ENCODE measurements around the gene NPC1. TPM values are rescaled to one million over a fixed set of nuclear protein-coding genes. Genes with fewer than 3 reads are reported as not detected.

NPC1 gene
- polyA plus RNA-seq, 1 donor (not counting 4 experiments of a cell fraction or from before 2014, with no cell fraction given), result 49.9 TPM

DNA sequence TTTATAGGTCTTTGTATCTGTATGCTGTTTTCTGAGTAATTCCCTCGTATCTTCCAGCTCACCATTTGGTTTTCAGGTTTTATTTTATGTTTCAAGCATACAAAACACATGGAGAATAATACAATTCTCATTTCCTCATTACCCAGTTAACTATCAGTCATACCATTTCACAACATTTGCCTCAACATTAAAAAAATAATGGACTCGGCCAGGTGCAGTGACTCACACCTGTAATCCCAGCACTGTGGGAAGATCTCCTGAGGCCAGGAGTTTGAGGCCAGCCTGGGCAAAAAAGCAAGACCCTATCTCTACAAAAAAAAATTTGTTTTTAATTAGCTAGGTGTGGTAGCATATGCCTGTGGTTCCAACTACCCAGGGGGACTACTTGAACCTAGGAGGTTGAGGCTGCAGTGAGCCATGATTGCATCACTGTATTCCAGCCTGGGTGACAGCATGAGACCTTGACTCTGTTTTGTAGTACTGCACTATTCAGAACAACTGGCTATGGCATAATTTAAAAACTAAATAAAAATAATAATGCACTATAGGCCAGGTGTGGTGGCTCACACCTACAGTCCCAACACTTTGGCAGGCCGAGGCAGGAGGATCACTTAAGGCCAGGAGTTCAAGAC is 20.3 kb downstream of the NPC1 start:
- no peak for FAIRE-seq
- Histone ChIP-seq H3K9ac (ENCODE audit: control insufficient read depth, extremely low read depth, insufficient read depth, low read length) (no peak overlapping the region), H3K4me1 (ENCODE audit: control insufficient read depth, extremely low read depth, insufficient read depth, low read length) (peaks cover 4% of the 10 kb centered on the region), H3K4me2 (ENCODE audit: control insufficient read depth, extremely low read depth, insufficient read depth, low read depth, low read length) (no peak overlapping the region), H3K9me3 (ENCODE audit: control insufficient read depth, low read depth, low read length) (no peaks in the 10 kb centered on the region), H3K27me3 (ENCODE audit: control insufficient read depth, extremely low read depth, insufficient read depth, low read length) (no peaks in the 10 kb centered on the region), H3K79me2 (ENCODE audit: control insufficient read depth, insufficient read depth, low read length) (peaks cover 3% of the 10 kb centered on the region), H3K9me1 (ENCODE audit: control insufficient read depth, extremely low read depth, insufficient read depth, low read length) (no peaks in the 10 kb centered on the region), H2AFZ (ENCODE audit: control insufficient read depth, low read length) (no peak overlapping the region), H3K27ac (ENCODE audit: control insufficient read depth, insufficient read depth, low read length) (peak overlapping the region; percentile 45), H4K20me1 (ENCODE audit: control insufficient read depth, extremely low read depth, insufficient read depth, low read length) (peaks cover 3% of the 10 kb centered on the region), H3K36me3 (ENCODE audit: control insufficient read depth in 2 of 2, extremely low read depth in 1 of 2, insufficient read depth in 2 of 2, low read length in 2 of 2) (peaks cover 20 to 68% of the 10 kb centered on the region in 2 experiments), H3K4me3 (ENCODE audit: control insufficient read depth in 2 of 3, extremely low read depth in 1 of 3, insufficient read depth in 2 of 3, low read depth in 1 of 3, low read length in 3 of 3) (no peak overlapping the region)
- no peak for DNase-seq (ENCODE audit: low read depth, low spot score)
- TF ChIP-seq CTCF (optimal IDR thresholded peaks at IDR 0.05 in 1 of 3, IDR thresholded peaks at IDR 0.05 in 1 of 3, conservative IDR thresholded peaks at IDR 0.05 in 1 of 3; ENCODE audit: extremely low read depth in 1 of 3, insufficient read depth in 2 of 3, low read length in 3 of 3) (no peak), EZH2 (IDR thresholded peaks at IDR 0.05; ENCODE audit: low read length) (no peak)
- dilution Hi-C loops (cut with MboI; ENCODE audit: extremely low pct_ligation_motif_present, low sequenced_read_pairs), result no loop called here

DNA sequence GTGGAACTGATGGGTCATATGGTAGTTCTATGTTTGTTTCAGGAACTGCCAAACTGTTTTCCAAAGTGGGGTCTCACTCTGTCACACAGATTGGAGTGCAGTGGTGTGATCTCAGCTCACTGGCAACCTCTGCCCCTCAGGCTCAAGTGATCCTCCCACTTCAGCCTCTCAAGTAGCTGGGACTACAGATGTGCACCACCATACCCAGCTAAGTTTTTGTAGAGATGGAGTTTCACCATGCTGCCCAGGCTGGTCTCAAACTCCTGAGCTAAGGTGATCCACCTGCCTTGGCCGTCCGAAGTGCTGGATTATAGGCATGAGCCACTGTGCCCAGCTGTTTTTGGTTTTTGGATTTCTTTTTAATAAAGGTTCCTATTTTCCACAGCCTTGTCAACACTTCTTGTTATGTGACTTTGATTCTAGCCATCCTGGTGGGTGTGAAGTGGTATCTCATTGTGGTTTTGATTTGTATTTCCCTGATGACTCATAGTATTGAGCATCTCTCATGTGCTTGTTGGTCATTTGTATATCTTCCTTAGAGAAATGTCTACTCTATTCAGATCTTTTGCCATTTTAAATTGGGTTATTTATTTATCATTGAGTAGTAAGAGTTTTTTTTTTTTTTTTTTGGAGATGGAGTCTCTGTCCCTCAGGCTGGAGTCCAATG is 22.8 kb downstream of the NPC1 start:
- H3K4me1 ChIP-seq (ENCODE audit: control insufficient read depth, extremely low read depth, insufficient read depth, low read length), result peaks cover 4% of the 10 kb centered on the region
- TF ChIP-seq CTCF (optimal IDR thresholded peaks at IDR 0.05 in 1 of 3, IDR thresholded peaks at IDR 0.05 in 1 of 3, conservative IDR thresholded peaks at IDR 0.05 in 1 of 3; ENCODE audit: extremely low read depth in 1 of 3, insufficient read depth in 2 of 3, low read length in 3 of 3) (no peak), EZH2 (IDR thresholded peaks at IDR 0.05; ENCODE audit: low read length) (no peak)
- no peak overlapping the region for H2AFZ ChIP-seq (ENCODE audit: control insufficient read depth, low read length)
- peak overlapping the region; percentile 7 for H3K9ac ChIP-seq (ENCODE audit: control insufficient read depth, extremely low read depth, insufficient read depth, low read length)
- peak overlapping the region; percentile 25 for H3K27ac ChIP-seq (ENCODE audit: control insufficient read depth, insufficient read depth, low read length)
- no peak overlapping the region for H3K4me3 ChIP-seq (ENCODE audit: control insufficient read depth in 2 of 3, extremely low read depth in 1 of 3, insufficient read depth in 2 of 3, low read depth in 1 of 3, low read length in 3 of 3)
- H4K20me1 ChIP-seq (ENCODE audit: control insufficient read depth, extremely low read depth, insufficient read depth, low read length), result peaks cover 3% of the 10 kb centered on the region
- no peak overlapping the region for H3K4me2 ChIP-seq (ENCODE audit: control insufficient read depth, extremely low read depth, insufficient read depth, low read depth, low read length)
- no peak for FAIRE-seq
- no peaks in the 10 kb centered on the region for H3K27me3 ChIP-seq (ENCODE audit: control insufficient read depth, extremely low read depth, insufficient read depth, low read length)
- no peak for DNase-seq (ENCODE audit: low read depth, low spot score)
- no peaks in the 10 kb centered on the region for H3K79me2 ChIP-seq (ENCODE audit: control insufficient read depth, insufficient read depth, low read length)
- H3K36me3 ChIP-seq (ENCODE audit: control insufficient read depth in 2 of 2, extremely low read depth in 1 of 2, insufficient read depth in 2 of 2, low read length in 2 of 2), result peaks cover 13 to 63% of the 10 kb centered on the region in 2 experiments
- dilution Hi-C loops (cut with MboI; ENCODE audit: extremely low pct_ligation_motif_present, low sequenced_read_pairs), result no loop called here
- H3K9me1 ChIP-seq (ENCODE audit: control insufficient read depth, extremely low read depth, insufficient read depth, low read length), result no peaks in the 10 kb centered on the region
- H3K9me3 ChIP-seq (ENCODE audit: control insufficient read depth, low read depth, low read length), result no peaks in the 10 kb centered on the region
